ENCODE measurements around the gene ELOVL7.

DNA sequence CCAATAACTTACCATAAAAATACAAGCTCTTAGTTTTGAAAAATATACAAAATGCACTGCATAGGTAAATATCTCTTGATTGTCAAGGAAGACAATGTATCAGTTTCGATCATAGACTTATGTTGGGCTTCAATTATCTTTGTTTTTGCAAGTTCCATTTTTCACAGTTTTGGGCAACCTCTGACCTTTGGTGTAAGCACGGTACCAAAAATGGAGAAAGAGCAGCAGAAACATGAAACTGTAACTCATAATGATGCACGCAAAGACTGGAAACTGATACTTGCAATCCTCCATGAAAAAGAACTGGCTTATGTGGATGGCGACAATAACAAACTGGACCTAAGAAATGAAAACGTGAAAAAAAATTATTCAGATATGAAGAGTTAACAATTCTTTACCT lies 89.6 kb downstream of the ELOVL7 start:
- no peak for TF ChIP-seq RBBP5 (conservative IDR thresholded peaks at IDR 0.05)
- TF ChIP-seq, protein P1, sequence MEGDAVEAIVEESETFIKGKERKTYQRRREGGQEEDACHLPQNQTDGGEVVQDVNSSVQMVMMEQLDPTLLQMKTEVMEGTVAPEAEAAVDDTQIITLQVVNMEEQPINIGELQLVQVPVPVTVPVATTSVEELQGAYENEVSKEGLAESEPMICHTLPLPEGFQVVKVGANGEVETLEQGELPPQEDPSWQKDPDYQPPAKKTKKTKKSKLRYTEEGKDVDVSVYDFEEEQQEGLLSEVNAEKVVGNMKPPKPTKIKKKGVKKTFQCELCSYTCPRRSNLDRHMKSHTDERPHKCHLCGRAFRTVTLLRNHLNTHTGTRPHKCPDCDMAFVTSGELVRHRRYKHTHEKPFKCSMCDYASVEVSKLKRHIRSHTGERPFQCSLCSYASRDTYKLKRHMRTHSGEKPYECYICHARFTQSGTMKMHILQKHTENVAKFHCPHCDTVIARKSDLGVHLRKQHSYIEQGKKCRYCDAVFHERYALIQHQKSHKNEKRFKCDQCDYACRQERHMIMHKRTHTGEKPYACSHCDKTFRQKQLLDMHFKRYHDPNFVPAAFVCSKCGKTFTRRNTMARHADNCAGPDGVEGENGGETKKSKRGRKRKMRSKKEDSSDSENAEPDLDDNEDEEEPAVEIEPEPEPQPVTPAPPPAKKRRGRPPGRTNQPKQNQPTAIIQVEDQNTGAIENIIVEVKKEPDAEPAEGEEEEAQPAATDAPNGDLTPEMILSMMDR (IDR thresholded peaks at IDR 0.05 in 2 of 3, conservative IDR thresholded peaks at IDR 0.05 in 1 of 3; ENCODE audit: control insufficient read depth in 2 of 3, extremely low read depth in 1 of 3, insufficient read depth in 1 of 3, low read depth in 3 of 3, low read length in 3 of 3) = no peak
- no peak for TF ChIP-seq POLR2AphosphoS5 (IDR thresholded peaks at IDR 0.05; ENCODE audit: low read length)
- TF ChIP-seq MYC (IDR thresholded peaks at IDR 0.05; ENCODE audit: insufficient read depth, insufficient read length, insufficient replicate concordance, low read length, severe bottlenecking) = no peak
- TF ChIP-seq, protein P2, sequence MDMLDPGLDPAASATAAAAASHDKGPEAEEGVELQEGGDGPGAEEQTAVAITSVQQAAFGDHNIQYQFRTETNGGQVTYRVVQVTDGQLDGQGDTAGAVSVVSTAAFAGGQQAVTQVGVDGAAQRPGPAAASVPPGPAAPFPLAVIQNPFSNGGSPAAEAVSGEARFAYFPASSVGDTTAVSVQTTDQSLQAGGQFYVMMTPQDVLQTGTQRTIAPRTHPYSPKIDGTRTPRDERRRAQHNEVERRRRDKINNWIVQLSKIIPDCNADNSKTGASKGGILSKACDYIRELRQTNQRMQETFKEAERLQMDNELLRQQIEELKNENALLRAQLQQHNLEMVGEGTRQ (IDR thresholded peaks at IDR 0.05; ENCODE audit: borderline replicate concordance, low read depth, low read length) = no peak
- TF ChIP-seq YY1 (IDR thresholded peaks at IDR 0.05; ENCODE audit: low read depth, low read length) = no peak
- TF ChIP-seq, protein P3, sequence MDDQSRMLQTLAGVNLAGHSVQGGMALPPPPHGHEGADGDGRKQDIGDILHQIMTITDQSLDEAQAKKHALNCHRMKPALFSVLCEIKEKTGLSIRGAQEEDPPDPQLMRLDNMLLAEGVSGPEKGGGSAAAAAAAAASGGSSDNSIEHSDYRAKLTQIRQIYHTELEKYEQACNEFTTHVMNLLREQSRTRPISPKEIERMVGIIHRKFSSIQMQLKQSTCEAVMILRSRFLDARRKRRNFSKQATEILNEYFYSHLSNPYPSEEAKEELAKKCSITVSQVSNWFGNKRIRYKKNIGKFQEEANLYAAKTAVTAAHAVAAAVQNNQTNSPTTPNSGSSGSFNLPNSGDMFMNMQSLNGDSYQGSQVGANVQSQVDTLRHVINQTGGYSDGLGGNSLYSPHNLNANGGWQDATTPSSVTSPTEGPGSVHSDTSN (IDR thresholded peaks at IDR 0.05; ENCODE audit: insufficient replicate concordance, low read depth, low read length) = no peak
- TF ChIP-seq TCF7 (IDR thresholded peaks at IDR 0.05; ENCODE audit: borderline replicate concordance) = no peak
- no peak for TF ChIP-seq TAF1 (IDR thresholded peaks at IDR 0.05; ENCODE audit: borderline replicate concordance, low read depth, low read length)
- no peak for TF ChIP-seq POLR2A (IDR thresholded peaks at IDR 0.05; ENCODE audit: low read depth, low read length)
- TF ChIP-seq, protein P4, sequence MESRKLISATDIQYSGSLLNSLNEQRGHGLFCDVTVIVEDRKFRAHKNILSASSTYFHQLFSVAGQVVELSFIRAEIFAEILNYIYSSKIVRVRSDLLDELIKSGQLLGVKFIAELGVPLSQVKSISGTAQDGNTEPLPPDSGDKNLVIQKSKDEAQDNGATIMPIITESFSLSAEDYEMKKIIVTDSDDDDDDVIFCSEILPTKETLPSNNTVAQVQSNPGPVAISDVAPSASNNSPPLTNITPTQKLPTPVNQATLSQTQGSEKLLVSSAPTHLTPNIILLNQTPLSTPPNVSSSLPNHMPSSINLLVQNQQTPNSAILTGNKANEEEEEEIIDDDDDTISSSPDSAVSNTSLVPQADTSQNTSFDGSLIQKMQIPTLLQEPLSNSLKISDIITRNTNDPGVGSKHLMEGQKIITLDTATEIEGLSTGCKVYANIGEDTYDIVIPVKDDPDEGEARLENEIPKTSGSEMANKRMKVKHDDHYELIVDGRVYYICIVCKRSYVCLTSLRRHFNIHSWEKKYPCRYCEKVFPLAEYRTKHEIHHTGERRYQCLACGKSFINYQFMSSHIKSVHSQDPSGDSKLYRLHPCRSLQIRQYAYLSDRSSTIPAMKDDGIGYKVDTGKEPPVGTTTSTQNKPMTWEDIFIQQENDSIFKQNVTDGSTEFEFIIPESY (IDR thresholded peaks at IDR 0.05) = no peak
